A673 (cell line): ENCODE data around the gene SLC7A9.

Experiments used
- CTCF ChIP-seq: fragments of 300-800, 200-600 bp; sonication (generic); conservative IDR thresholded peaks from 2 replicates; pipeline ENCODE4 v1.5.1; 2017; ENCODE audit warnings: low read depth, mild to moderate bottlenecking, antibody characterized with exemption, low read length, moderate library complexity, mixed read lengths
- EZH2 ChIP-seq: fragments of 200-600 bp; sonication (generic); IDR thresholded peaks from 2 replicates; pipeline ENCODE4 v1.6.1; 2017; ENCODE audit warnings: borderline replicate concordance, low read depth, mild to moderate bottlenecking, mixed read lengths, antibody characterized with exemption, low read length; ENCODE audit not compliant: poor library complexity, severe bottlenecking

- no peak for TF ChIP-seq CTCF
- no peak for TF ChIP-seq EZH2
These were observed 51.0 kb downstream of the SLC7A9 start for GRCh38 chr19:32818536-32818935.
